IMR-90 (cell line): Measurements from ENCODE around the gene RPS6KA5. TPM values are rescaled to one million over a fixed set of nuclear protein-coding genes. Genes with fewer than 3 reads are reported as not detected.

Experiments
- ATAC-seq: fragments of 200-7000 bp; cut with Tn5 transposase; 2 replicates; pipeline ENCODE4 v1.9.1; 2020; ENCODE audit warnings: low read depth, mild to moderate bottlenecking, moderate library complexity
- BruUV-seq: library from RNA; stranded (reverse); fragments of 400-500 nt; replicated peaks from 2 replicates; lab custom pipeline; 2021; lab: Mats Ljungman, UMichigan
- CTCF ChIA-PET: fragments of 300-600 bp; formaldehyde crosslinking; extraction: SDS; loops from one replicate; lab custom pipeline; 2021; ENCODE audit warnings: antibody characterized with exemption; lab: Yijun Ruan, JAX
- POLR2A ChIA-PET: fragments of 300-600 bp; sonication (Branson Sonifier 250); formaldehyde crosslinking; loops from one replicate; lab custom pipeline; 2022; ENCODE audit warnings: antibody characterized with exemption; ENCODE audit not compliant: unreplicated experiment; lab: Charles Lee
- DNase-seq: peaks from one replicate; pipeline ENCODE4 v3.0.0; 2013
- H2AFZ ChIP-seq: replicated peaks from 2 replicates; pipeline ENCODE3; 2013; ENCODE audit warnings: low read length, mild to moderate bottlenecking; ENCODE audit not compliant: poor library complexity
- H2AK5ac ChIP-seq: 2 replicates; pipeline ENCODE4 v1.6.1; 2013; ENCODE audit warnings: low read depth, low read length, inconsistent platforms
- H2AK9ac ChIP-seq: replicated peaks from 2 replicates; pipeline ENCODE3; 2013; ENCODE audit warnings: mild to moderate bottlenecking, low read depth, low read length, moderate library complexity; ENCODE audit not compliant: poor library complexity
- H2BK120ac ChIP-seq: 2 replicates; pipeline ENCODE4 v1.6.1; 2013; ENCODE audit warnings: low read depth, low read length, inconsistent platforms
- H2BK15ac ChIP-seq: 3 replicates; pipeline ENCODE4 v1.6.1; 2013; ENCODE audit warnings: low read depth, low read length, inconsistent platforms
- H2BK20ac ChIP-seq: 2 replicates; pipeline ENCODE4 v1.6.1; 2013; ENCODE audit warnings: low read depth, mild to moderate bottlenecking, inconsistent platforms, low read length, moderate library complexity
- H2BK5ac ChIP-seq: 2 replicates; pipeline ENCODE4 v1.6.1; 2013; ENCODE audit warnings: mild to moderate bottlenecking, low read depth, low read length, inconsistent platforms; ENCODE audit not compliant: poor library complexity, severe bottlenecking
- H3K14ac ChIP-seq: replicated peaks from 2 replicates; pipeline ENCODE4 v1.6.1; 2013; ENCODE audit warnings: low read depth, low read length, inconsistent platforms
- H3K18ac ChIP-seq: 2 replicates; pipeline ENCODE4 v1.6.1; 2013; ENCODE audit warnings: low read depth, low read length, control low read depth
- H3K23ac ChIP-seq: 2 replicates; pipeline ENCODE4 v1.6.1; 2013; ENCODE audit warnings: low read depth, low read length, inconsistent platforms
- H3K27ac ChIP-seq: 2 replicates; pipeline ENCODE4 v1.5.1; 2013; ENCODE audit warnings: mild to moderate bottlenecking, control low read depth, low read length; ENCODE audit not compliant: insufficient read depth
- H3K27me3 ChIP-seq: 2 replicates; pipeline ENCODE4 v1.6.1; 2013; ENCODE audit warnings: low read length; ENCODE audit not compliant: control insufficient read depth, insufficient read depth
- H3K36me3 ChIP-seq: 2 replicates; pipeline ENCODE4 v1.6.1; 2013; ENCODE audit warnings: low read length, mixed read lengths; ENCODE audit not compliant: control insufficient read depth, insufficient read depth
- H3K4ac ChIP-seq: 2 replicates; pipeline ENCODE4 v1.6.1; 2013; ENCODE audit warnings: low read depth, low read length, inconsistent platforms
- H3K4me1 ChIP-seq: 2 replicates; pipeline ENCODE4 v1.6.1; 2013; ENCODE audit warnings: low read length, mixed read lengths; ENCODE audit not compliant: control insufficient read depth, insufficient read depth
- H3K4me2 ChIP-seq: 2 replicates; pipeline ENCODE4 v1.6.1; 2013; ENCODE audit warnings: low read depth, mild to moderate bottlenecking, control low read depth, low read length, moderate library complexity
- H3K4me3 ChIP-seq: 2 replicates; pipeline ENCODE4 v1.5.1; 2013; ENCODE audit warnings: low read depth, mild to moderate bottlenecking, control low read depth, low read length, moderate library complexity; ENCODE audit not compliant: insufficient read depth
- H3K56ac ChIP-seq: 2 replicates; pipeline ENCODE4 v1.6.1; 2013; ENCODE audit warnings: low read length, inconsistent platforms; ENCODE audit not compliant: insufficient read depth; ENCODE audit errors: extremely low read depth
- H3K79me1 ChIP-seq, 2 experiments: 2 replicates each; pipeline ENCODE4 v1.6.1; 2013; ENCODE audit warnings: low read length in 2 of 2, inconsistent platforms in 1 of 2, low read depth in 1 of 2
- H3K9ac ChIP-seq: 2 replicates; pipeline ENCODE4 v1.6.1; 2013; ENCODE audit warnings: low read depth, low read length, control low read depth
- H3K9me1 ChIP-seq: 2 replicates; pipeline ENCODE4 v1.6.1; 2013; ENCODE audit warnings: low read length, inconsistent platforms; ENCODE audit not compliant: insufficient read depth
- H3K9me3 ChIP-seq: 2 replicates; pipeline ENCODE4 v1.6.1; 2013; ENCODE audit warnings: low read length; ENCODE audit not compliant: control insufficient read depth, insufficient read depth
- H4K20me1 ChIP-seq: 2 replicates; pipeline ENCODE4 v1.6.1; 2013; ENCODE audit warnings: low read length, inconsistent platforms; ENCODE audit not compliant: insufficient read depth
- H4K5ac ChIP-seq: 2 replicates; pipeline ENCODE4 v1.6.1; 2013; ENCODE audit warnings: mild to moderate bottlenecking, low read depth, low read length, control low read depth
- H4K8ac ChIP-seq, 2 experiments: 2 replicates each; pipeline ENCODE4 v1.6.1; 2013; ENCODE audit warnings: low read depth in 2 of 2, low read length in 2 of 2, control low read depth in 1 of 2, inconsistent platforms in 1 of 2
- H4K91ac ChIP-seq: 2 replicates; pipeline ENCODE4 v1.6.1; 2013; ENCODE audit warnings: low read depth, low read length, inconsistent platforms; ENCODE audit not compliant: insufficient read depth
- BHLHE40 ChIP-seq: fragments of 150-350 bp; IDR thresholded peaks from 2 replicates; pipeline ENCODE4 v1.6.1; 2016; ENCODE audit warnings: mild to moderate bottlenecking, low read depth, low read length
- CHD1 ChIP-seq: IDR thresholded peaks from 2 replicates; pipeline ENCODE4 v1.6.1; 2012; ENCODE audit warnings: low read depth, low read length, improper control_type of control experiment
- MAFK ChIP-seq: IDR thresholded peaks from 2 replicates; pipeline ENCODE4 v1.6.1; 2012; ENCODE audit warnings: low read depth, low read length, improper control_type of control experiment
- MAZ ChIP-seq: IDR thresholded peaks from 2 replicates; pipeline ENCODE4 v1.6.1; 2012; ENCODE audit warnings: low read depth, mild to moderate bottlenecking, low read length, improper control_type of control experiment, moderate library complexity, borderline replicate concordance
- MXI1 ChIP-seq: IDR thresholded peaks from 2 replicates; pipeline ENCODE4 v1.6.1; 2012; ENCODE audit warnings: low read depth, mild to moderate bottlenecking, low read length, moderate library complexity, borderline replicate concordance
- NFE2L2 ChIP-seq: fragments of 150-350 bp; IDR thresholded peaks from 2 replicates; pipeline ENCODE4 v1.6.1; 2016; ENCODE audit warnings: low read depth, mild to moderate bottlenecking, low read length
- RCOR1 ChIP-seq: IDR thresholded peaks from 2 replicates; pipeline ENCODE4 v1.6.1; 2012; ENCODE audit warnings: mild to moderate bottlenecking, low read length, improper control_type of control experiment; ENCODE audit not compliant: insufficient replicate concordance
- RFX5 ChIP-seq: IDR thresholded peaks from 2 replicates; pipeline ENCODE4 v1.8.0; 2012; ENCODE audit warnings: low read depth, mild to moderate bottlenecking, low read length, moderate library complexity
- WGBS, 2 experiments: methylation state at CpG; one replicate each; pipeline versions ENCODE4 v1.1.5 to v1.1.7; 2013; ENCODE audit warnings: missing lambda C conversion rate in 2 of 2; ENCODE audit not compliant: insufficient read length in 1 of 2; ENCODE audit errors: extremely low coverage in 2 of 2; 5-methylcytosine and 5-hydroxymethylcytosine counted together
- dilution Hi-C: fragments of 300-500 bp; cut with HindIII; formaldehyde crosslinking; loops from one replicate; pipeline ENCODE4 v1.14.3; 2018; ENCODE audit warnings: low sequenced_read_pairs; ENCODE audit not compliant: unreplicated experiment
- in situ Hi-C: fragments of 300-500 bp; cut with MboI; formaldehyde crosslinking; loops from 3 replicates; pipeline ENCODE4 v1.14.3; 2019; ENCODE audit warnings: low sequenced_read_pairs, inconsistent platforms, mixed read lengths
- intact Hi-C: fragments of 100-400 bp; cut with micrococcal nuclease; formaldehyde crosslinking; loops from 2 replicates; pipeline ENCODE4 v1.10.0; 2022
- polyA plus RNA-seq, 3 experiments: library from polyadenylated mRNA; depleted of rRNA; stranded (reverse); fragments of >200 nt; gene quantifications; 2 replicates each; pipeline ENCODE4 v1.2.3, GENCODE V29; 2012; ENCODE audit warnings: low replicate concordance in 1 of 3
- total RNA-seq: library from RNA; depleted of rRNA; stranded (reverse); fragments of >200 nt; gene quantifications from 2 replicates; pipeline ENCODE4 v1.2.3, GENCODE V29; 2012
- TF ChIP-seq, protein P1 (sequence below): fragments of 150-350 bp; IDR thresholded peaks from 2 replicates; pipeline ENCODE4 v1.6.1; 2017; ENCODE audit warnings: mild to moderate bottlenecking, antibody characterized with exemption, low read length, low read depth

The RPS6KA5 gene
- total and polyA plus RNA-seq, 2 of the 4 experiments (the other 2 are of a cell fraction) = 0.36 TPM

DNA sequence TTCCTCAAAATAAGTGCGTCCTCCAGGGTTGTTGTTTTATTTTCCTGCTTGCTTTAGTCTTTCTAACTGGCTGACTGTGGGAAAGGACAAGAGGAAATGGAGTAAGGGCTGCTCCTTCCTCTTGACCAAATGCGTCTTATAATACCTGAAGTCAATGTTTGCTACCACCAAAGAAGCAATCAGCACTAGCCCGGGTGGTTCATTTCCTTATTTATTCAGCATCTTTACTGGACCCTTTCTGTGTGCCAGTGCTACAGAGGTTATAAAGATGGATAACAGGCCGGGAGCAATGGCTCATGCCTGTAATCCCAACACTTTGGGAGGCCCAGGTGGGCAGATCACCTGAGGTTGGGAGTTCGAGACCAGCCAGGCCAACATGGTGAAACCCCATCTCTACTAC is 15.1 kb upstream of the RPS6KA5 start:
- no peak for TF ChIP-seq RCOR1
- TF ChIP-seq MAFK = no peak
- TF ChIP-seq, protein P1, sequence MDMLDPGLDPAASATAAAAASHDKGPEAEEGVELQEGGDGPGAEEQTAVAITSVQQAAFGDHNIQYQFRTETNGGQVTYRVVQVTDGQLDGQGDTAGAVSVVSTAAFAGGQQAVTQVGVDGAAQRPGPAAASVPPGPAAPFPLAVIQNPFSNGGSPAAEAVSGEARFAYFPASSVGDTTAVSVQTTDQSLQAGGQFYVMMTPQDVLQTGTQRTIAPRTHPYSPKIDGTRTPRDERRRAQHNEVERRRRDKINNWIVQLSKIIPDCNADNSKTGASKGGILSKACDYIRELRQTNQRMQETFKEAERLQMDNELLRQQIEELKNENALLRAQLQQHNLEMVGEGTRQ = no peak
- TF ChIP-seq MAZ = no peak
- no peak for TF ChIP-seq MXI1
- TF ChIP-seq NFE2L2 = no peak
- TF ChIP-seq BHLHE40 = no peak
- no peak for TF ChIP-seq RFX5
- no peak for TF ChIP-seq CHD1
- ChIA-PET POLR2A (no interaction called here), CTCF (no interaction called here)
- Histone ChIP-seq H3K4me3 (no peak overlapping the region), H4K8ac (no peak overlapping the region), H2BK15ac (no peak overlapping the region), H2BK120ac (no peak overlapping the region), H2BK5ac (no peak overlapping the region), H3K27ac (no peak overlapping the region), H2BK20ac (no peak overlapping the region), H2AK5ac (no peak overlapping the region), H4K5ac (no peak overlapping the region), H3K9ac (no peak overlapping the region), H4K20me1 (no peaks in the 10 kb centered on the region), H2AK9ac (no peak overlapping the region), H3K14ac (no peak overlapping the region), H3K9me3 (no peaks in the 10 kb centered on the region), H3K4me1 (no peaks in the 10 kb centered on the region), H3K4ac (no peak overlapping the region), H3K18ac (no peak overlapping the region), H4K91ac (no peak overlapping the region), H3K79me1 (no peaks in the 10 kb centered on the region), H3K23ac (no peak overlapping the region), H3K4me2 (no peak overlapping the region), H3K56ac (no peak overlapping the region), H3K36me3 (no peaks in the 10 kb centered on the region), H2AFZ (no peak overlapping the region), H3K9me1 (no peaks in the 10 kb centered on the region), H3K27me3 (no peaks in the 10 kb centered on the region)
- no TSS peak for BruUV-seq
- dilution Hi-C loops = no loop called here
- ATAC-seq = no peak
- intact Hi-C loops = no loop called here
- in situ Hi-C loops = no loop called here
- DNase-seq = no peak
- no CpG with 5 or more reads among the region's 5 CpGs for WGBS, 2 experiments
